SKM-1 treated with dmso at 0.1 percent for 144 hours (cell line): Measurements from ENCODE around the gene SCGN.

Experiments used
- DNase-seq: peaks from one replicate; lab custom pipeline; 2025; ENCODE audit not compliant: unreplicated experiment; lab: John Stamatoyannopoulos, UW

The SCGN gene

GRCh38 chr6:25685251-25685650 lies 33.2 kb downstream of the SCGN start:
- no peak for DNase-seq

- no peak for DNase-seq
These were observed 33.9 kb downstream of the SCGN start for GRCh38 chr6:25685896-25686295.

GRCh38 chr6:25686856-25687255 lies 34.8 kb downstream of the SCGN start:
- no peak for DNase-seq

- DNase-seq: no peak
These were observed 38.0 kb downstream of the SCGN start for GRCh38 chr6:25689966-25690365.

DNA sequence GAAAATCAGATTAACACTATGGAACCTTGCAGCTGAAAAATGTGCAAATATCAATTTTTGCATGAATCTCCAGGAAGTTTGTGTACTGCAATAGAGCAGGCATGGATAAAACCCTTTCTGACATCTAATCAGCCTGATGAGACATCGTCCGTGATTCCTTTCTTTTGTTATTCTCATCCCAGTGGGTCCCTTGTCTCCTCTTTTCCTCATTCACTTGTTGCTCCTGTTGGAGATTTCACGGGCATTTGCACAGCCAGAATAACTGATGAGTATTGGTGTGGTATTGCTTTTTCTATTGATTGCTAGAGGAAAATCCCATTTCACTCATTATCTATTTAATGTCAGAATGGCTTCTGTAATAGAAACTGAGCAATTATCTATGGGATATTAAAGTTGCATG lies 39.9 kb downstream of the SCGN start:
- DNase-seq: no peak

- DNase-seq: no peak
These were observed 40.5 kb downstream of the SCGN start for GRCh38 chr6:25692472-25692871.

DNA sequence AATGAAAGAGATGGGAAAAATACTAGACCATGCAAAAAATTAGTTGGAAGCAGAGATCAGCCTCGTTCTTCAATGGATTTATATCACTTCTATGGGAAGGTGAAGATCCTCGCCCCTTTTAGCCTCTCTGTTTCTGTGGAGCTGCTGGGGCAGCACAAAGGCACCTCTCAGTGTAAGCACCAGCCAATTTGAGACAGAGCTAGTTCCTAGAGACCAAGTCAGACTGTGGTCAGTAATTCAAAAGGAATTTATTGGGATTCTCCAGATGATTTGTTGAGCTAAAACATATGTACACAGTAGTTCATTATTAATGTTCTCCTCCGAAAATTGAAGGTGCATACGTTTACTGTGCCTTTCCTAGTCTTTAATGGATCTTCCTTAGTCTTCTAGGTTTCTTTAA lies 42.4 kb downstream of the SCGN start:
- DNase-seq: no peak

- no peak for DNase-seq
These were observed 43.7 kb downstream of the SCGN start for GRCh38 chr6:25695671-25696070.

DNA sequence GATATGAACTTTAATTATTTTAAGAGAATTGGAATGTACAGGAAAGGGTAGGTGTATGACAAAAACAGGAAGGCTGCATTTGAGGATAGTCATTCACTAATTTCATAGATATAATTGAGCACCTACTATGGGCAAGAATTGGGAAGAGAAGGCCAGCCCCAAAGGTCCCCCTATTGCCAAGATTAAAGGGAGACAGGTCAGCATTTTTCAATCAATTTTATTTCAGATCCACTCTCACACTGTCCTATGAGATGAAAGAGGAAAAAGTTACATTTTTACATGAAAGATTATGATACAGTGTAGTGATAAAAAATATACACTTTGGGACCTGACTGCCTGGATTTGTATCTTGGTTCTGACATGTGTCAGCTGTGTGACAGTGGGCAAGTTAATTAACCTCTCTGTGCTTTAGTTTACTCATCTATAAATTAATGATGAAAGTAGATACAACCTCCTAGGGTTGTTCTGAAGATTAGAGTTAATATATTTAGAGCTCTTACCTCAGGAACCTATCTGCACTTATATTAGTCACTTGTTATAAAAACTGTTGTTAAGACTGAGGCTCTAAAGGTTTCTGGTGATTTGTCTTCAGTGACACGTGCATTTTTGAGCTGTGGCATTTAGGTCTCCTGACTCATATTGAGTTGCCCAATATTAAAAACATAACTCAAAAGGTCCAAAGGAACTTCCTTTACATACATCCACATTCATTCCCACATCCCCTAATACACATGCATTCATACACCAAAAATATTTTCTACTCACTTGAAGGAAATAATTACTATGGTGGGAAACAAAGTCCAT lies 45.7 kb downstream of the SCGN start:
- DNase-seq: no peak

GRCh38 chr6:25698631-25699030 lies 46.6 kb downstream of the SCGN start:
- no peak for DNase-seq

GRCh38 chr6:25699649-25700048 lies 47.6 kb downstream of the SCGN start:
- DNase-seq: no peak

- DNase-seq: no peak
These were observed 48.7 kb downstream of the SCGN start for GRCh38 chr6:25700761-25701160.

GRCh38 chr6:25701807-25702206 lies 49.8 kb downstream of the SCGN start:
- no peak for DNase-seq

- DNase-seq: no peak
These were observed 51.0 kb downstream of the SCGN start for GRCh38 chr6:25703005-25703404.

DNA sequence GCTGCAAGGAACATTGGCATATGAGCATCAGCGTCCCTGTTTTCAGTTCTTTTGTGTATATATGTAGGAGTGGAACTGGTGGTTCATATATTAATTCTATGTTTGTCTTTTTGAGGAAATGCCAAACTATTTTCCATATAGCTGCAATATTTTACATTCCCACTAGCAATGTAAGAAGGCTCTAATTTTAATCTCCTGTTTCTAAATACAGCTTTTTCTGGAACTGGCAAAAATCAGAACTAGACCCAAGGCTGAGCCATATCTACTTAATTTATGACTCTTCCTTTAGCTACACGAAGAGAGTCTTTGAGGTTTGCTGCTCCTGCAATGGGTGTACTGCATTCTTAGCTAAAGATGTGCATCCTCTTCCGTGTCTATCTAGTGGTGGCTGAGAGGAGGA lies 52.0 kb downstream of the SCGN start:
- no peak for DNase-seq

DNA sequence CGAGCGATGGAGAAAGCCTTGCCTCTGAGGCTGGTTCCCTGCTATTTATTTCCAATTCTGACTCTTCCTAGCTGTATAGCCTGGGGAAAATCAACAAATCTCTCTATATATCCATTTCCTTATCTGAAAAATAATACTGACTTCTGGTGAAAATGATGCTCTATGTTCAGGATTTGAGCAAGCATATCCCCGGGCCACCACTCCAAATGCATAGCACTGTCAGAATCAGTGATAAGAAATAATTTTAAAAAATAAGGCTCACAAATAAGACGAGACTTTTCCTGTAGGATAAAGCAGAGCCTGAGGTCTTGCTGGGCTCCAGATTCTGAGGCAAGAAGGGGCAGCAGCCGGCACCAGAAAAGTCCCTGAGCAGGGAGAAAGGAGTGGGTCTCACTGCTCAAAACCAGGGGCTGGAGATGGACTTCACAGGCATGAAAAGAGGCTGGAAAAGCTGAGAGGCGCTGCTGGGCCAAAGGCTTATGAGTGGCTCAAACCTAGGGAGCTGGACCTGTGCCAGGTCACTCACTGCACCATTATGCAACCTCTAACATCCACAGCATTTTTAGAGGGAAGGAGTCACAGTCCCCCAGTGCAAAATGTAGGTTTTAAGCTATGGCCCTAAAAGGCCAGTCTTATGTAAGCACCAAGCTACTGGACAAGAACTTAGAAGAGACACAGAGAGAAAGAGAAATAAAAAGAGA lies 54.4 kb downstream of the SCGN start:
- peak; percentile 23 for DNase-seq

DNA sequence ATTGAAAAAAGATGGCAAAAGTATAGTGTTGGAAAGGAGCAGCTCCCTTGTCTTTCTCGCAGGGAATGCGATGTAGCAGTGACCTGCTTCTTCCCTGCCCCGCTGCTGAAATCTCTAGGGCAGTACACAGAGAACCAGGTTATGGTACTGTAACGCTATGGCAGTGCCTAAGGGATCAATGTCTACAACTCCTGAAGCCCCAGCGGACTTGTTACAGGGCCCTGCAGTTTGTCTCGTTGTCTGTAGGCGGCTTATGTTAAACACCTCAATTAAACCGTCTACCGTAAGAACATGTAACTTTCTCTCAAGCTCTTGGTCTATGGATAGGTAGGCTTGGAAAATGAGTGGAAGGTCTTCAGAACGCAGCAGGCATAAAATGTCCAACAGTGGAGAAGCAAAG lies 57.7 kb downstream of the SCGN start:
- DNase-seq: no peak

DNA sequence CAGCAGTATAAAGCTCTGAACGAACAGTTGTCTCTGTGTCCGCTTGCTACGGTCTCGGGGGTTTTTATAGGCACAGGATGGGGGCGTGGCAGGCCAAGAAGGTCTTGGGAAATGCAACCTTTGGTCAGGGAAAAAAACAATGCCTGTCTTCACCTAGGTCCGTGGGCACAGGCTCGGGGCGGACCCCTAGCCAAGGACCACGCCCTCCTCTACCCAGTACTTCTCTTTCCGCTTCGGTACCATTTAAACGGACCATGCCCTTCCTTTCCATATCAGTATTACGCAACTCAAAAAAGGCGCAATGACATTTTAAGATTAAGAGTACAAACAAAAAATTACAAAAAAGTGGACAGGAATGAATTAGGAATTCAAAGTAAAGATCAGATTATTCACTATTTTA lies 58.3 kb downstream of the SCGN start:
- DNase-seq: no peak

DNA sequence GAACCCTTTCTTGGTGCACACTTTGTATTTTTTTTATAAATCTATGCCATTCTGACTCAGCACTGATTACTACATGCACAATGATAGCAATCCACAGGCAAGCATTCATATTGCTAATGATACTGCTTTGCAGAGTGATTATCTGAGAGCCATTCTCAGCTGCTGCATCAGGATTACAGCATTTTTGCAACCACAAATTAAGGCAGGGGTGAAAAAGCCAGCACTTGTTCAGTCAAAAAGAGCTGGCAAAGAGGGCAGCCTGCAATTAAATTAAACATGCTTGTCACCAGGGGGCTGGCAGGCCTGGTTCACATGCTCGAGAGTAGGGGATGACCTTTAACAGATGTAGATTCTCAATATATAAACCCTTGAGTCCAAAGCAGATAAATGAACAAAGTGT lies 61.8 kb downstream of the SCGN start:
- DNase-seq: no peak

DNA sequence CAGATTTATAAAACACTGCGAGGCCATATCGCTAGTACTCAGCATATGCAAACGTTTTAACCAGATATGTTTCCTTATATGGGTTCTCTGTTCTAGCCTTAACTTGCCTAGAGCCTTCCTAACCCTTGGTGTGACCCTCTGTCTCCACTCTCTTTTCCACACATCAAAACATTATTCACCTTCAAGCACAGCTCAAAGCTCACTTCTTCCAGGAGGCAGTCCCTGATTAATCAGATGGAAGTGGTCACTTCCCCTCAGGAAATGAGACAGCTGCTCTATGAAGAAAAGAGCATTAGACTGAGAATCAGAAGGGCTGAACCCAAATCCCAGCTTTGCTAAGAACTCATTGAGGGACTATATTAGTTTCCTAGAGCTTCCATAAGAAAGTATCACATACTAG lies 62.8 kb downstream of the SCGN start:
- DNase-seq: no peak

GRCh38 chr6:25715794-25716193 lies 63.8 kb downstream of the SCGN start:
- DNase-seq: no peak

DNA sequence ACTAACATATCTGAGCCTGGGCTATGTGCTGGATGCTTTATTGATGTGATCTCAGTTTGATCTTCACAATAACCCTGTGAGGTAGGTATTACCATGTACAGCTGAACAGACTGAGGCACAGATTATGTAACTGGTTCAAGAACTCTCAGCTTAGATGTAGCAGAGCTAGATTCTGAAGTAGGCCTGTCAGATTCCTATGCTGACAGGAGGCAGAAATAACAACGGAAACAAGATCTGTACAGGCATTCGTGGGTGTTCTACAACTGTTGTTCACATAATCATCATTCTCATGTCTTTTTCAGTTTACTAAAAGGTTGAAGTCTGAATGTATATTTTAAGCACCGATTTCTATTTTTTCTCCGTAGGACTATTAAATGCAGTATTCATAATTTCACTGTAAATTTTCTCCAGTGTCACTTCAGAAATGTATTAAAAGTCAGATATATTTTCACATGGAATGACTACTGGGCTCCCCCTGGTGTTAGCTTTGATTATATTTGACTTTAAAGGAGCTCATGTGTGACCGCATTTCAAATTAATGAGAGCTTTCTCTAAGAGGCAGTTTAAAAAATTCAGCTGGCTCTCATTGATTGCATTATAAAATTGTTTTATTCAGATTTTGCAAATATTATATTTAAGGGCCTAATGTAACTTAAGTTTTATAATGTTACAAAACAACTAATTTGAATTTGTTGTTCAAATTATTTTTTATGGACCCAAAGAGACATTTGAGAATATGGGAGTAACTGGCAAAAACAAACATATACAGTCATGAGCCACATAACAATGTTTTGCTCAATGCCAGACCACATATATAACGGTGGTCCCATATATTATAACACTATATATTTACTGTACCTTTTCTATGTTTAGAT lies 66.1 kb downstream of the SCGN start:
- peak; percentile 9 for DNase-seq
